ENCODE measurements around the gene NECAB2.

The NECAB2 gene

DNA sequence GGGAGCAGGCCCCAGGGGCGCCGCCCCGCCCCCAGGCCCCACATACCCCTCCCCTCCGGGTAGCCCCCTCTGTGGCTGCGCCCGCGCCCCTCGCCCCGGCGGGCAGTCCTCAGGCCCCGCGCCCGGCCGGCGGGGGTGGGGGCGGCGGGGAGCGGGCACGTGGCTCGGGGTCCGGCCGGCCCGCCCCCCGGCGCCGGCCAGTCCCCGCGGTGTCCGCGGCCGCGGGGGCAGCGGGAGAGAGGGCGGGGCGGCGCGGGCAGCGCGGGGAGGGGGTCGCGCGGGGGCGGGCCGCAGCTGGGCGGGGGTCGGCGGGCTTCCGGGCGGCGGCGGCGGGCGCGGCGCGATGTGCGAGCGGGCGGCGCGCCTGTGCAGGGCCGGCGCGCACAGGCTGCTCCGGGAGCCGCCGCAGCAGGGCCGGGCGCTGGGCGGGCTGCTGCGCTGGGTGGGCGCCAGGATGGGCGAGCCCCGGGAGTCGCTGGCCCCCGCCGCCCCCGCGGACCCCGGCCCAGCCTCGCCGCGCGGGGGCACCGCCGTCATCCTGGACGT, 335 bp downstream of the NECAB2 start:
- no peak for DNase-seq

DNA sequence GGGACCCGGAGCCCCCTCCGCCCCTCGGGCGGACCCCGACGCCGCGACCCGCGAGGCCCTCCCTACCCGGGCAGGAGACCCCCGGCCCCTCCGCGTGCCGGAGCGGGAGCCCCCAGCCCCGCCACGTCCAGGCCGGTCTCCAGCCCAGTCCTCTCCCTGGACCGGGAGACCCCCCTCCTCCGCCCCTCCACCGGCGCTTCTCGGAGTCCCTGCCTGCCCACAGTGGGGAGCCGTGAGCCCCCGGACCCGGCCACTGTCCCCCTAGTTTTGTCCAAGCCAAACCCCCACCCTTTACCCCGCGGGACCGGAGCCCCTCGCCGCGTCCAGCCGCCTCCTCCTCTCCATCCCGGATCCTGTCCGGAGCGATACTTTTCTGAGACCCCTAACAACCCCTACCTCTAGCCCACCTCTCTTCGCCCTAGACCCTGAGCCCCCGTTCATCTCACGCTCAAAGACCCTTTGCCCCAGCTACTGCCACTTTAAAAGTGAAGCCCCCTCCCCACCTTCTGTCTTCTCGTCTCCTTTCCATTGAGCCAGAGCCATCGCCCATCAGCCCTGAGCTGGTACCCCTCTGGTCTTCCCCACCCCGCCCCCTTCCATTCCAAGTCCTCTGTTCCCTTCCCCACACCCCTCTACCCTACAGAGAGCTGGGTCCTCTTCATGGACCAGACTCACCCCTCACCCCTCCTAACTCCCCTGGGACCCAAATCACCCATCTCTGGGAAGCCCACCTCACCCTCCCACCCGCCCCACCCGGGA, 1.0 kb downstream of the NECAB2 start:
- no peak for DNase-seq

DNA sequence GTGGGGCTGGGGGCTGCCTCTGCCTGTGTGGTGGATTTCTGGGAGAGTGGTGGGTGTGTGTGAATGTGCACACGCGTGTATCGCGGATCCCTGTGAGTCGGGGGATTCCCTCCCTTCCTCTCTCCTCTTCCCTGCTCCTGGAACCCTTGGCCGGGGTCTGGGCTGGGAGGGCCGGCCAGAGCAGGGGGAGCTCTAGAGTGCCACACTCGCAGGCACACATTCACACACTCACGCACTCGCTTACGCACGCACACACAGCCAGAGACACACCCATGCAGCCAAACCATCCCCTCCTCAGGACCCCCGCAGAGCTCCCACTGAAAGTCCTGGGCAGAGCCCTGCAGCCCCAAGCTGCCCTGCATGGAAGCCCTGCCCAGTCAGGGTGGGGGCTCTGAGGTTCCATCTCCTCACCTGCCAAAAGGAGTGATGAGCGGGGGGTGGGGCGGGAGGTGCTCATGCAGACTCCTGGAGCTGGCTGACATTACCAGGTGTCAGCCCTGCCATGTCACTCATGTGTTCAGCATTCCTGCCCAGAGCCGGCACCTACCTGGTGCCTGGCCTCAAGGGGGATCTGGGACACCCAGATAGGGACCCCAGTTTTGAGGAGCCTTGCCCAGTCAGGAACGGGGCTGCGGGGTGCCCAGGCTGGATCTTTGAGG, 1.9 kb downstream of the NECAB2 start:
- no peak for DNase-seq

DNA sequence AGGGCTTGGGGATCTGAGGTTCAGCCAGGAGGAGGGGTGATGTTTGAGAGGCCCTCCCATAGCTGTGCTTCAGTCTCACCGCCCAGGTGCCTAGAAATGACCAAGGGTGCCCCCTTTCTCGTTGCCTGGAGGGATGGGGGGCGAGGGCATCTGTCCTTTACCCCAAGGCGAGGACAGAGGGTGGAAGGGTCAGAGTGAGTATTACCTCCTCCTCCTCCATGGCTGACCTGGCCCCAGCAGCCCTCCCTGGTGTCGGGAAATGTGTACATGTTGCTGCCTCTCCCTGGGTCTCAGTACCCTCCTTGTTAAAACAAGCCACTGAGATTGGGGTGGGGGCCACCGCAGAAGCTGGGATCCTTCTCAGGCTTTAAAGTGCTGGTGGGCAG, 2.4 kb downstream of the NECAB2 start:
- no peak for DNase-seq

DNA sequence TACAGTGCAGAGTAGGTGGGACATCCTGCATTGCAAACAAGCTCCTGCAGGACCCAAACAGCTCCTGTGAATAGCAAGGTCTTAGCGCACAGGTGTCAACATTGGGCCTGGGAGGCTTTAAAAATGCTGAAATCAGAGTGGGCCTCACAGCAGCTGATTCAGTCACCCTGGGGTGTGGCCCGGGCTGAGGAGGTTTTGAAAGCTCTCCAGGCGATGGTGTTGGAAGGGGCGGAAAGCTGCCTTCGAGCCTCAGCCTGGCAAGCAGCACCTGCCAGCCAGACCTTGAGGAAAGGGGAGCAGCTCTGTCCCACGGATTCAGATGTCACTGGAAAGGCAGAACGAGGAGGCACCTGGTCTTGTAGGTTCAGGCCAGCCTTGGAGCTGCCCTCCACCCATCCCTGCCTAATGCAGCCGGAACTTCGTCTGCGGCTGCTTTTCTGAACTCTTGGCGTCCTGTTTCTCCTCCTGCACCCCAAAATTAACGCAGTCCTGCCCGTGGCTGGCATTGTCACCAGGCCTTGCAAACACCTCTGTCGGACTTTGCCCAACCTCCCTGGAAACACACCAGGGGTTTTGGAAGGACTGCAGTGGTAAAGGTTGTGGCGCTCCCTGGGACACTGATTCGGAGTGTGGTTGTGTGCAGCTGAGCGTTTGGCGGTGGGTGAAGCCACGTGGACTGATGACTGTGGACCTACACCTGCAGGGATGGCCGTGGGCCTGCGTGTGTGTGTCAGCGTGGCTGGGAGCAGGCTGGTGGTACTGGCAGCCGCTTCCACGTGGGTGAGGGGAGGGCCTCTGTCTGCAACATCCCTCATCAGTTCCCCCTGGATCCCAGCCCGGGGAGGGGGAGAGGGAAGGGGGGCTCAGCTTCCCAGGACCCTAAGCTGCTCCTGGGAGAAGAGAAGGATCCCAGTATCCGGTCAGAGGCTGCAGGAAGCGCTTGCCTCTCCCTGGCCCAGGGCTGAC, 3.4 kb downstream of the NECAB2 start:
- no peak for DNase-seq

DNA sequence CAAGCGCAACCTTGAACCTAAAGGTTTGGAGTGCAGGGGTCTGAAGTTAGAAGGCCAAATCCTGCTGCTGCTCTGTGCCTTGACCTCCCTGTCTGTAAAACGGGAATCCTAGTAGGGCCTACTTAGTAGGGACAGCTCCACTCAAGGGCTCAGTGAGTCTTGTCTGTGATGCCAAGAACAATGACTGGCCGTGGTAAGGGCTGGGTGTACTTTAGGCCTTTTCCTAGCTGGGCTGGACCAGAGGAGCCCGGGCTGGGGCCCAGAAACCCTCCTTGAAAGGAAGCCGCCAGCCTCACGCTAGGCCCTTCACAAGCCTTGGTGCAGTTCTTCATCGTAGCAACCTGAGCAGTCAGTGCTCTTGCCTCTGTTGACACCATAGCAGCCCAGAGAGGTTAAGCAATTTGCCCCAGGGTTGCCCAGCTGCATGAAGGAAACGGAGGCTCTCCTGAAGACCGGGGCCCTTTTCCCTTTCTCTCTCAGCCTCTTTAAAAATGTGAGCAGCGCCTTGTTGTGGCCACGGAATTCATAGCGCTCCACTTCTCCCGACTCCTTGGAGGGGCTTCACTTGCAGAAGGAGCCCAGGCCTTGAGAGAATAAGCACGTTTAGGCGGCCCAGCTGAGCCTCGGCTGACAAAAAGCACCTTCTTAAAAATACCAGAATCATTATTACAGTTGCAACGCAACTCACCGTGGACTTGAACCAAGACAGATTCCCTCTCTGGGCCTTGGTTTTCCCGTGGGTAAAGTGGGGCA, 4.4 kb downstream of the NECAB2 start:
- no peak for DNase-seq

DNA sequence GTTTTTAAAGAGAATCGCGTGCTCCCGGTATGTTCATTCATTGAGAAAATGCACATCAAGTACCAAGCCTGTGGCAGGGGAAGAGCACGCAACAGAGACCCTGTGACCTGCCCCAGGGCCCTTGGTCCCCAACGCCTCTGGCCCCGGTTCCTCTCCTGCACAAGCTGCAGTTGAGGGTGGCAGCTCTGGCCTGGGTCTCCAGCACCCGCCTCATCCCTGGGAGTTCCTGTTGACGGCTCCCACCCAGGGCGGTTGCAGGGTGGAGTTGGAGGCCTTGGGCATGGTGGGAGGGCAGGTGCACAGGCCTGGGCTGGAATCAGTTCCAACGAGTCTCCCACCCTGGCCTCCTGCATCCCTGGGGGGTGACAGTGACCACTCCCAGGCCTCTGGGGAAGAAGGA, 5.0 kb downstream of the NECAB2 start:
- no peak for DNase-seq

DNA sequence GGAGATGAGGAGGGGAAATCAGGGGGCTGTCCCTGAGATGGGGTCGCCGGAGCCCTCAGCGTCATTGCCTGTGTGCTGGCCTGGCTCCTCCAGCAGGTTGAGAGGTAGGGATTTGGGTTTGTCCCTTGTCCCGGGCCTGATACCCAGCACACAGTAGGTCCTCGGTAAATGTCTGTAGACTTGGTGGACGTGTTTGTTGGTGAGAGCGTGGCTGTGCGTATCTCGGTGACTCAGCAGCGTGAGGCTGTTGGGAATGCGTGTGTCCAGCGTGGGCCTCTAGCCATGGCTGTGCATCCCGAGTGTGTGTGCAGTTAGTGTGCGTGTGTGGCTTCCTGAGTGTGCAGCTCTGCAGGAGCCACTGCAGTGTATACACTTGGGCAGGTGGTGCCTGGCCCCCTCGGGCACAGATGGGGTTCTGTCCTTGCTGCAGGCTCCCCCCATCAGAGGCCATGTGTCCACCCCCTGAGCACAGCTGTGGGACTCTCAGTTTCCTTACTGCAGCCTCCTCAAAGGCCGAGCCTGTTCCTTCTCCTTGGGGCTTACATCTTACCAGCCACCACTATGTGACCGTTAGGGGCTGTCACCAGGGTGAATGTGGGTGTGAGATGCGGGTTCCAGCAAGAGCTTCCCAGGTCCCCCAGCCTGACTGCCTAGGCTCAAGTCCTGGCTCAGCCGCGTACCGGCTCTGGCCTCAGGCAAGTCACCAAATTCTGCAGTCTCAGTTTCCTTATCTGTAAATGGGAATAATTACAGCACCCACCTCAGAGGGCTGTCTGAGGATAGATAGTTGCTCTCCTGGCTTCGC, 5.7 kb downstream of the NECAB2 start:
- DNase-seq, result no peak

DNA sequence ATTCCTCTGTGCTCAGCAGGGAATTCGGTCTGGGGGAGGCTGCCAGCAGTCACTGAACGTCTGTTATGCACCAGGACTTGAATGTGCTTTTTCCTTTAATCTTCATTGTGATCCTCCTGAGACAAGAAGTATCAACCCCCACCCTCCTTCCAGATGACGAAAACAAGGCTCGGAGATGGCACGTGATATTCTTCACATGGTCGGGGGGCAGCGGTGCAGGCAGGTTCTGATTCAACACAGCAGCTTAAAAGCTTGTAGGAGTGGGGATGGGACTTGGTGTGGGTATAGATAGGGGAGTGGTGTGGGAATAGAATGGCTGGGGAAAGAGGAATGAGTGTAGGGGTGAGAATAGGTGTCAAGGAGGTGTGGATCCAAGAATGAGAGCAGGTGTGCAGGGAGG, 6.4 kb downstream of the NECAB2 start:
- no peak for DNase-seq

DNA sequence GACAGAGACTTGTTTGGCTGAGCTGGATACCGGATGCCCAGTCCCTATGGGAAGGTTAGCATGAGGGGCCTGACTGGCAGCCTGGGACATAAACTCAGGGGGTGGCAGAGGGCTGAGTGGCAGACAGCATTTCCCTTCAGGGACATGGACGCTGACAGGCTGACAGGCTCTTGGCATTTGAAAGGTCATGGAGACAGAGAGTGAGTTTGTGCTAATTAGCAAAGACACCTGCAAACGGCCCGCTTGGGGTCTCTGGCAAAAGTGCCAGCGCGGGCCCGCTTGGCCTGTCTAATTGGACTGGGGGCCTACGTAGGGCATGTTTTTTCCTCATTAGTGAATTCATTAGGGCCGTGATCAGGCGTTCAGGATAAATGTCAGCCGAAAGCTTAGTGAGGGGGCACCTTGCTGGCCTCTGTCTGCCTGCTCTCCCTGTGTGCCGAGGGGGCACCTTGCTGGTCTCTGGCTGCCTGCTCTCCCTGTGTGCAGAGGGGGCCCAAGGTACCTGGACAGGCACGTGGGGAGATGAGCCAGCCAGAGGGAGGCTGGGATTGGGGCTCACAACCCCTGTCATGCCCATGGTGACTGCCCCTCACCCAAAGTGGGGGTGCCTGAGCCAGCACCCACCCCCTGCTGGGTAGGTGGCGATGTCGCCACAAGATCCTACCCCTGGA, 7.7 kb downstream of the NECAB2 start:
- no peak for DNase-seq

DNA sequence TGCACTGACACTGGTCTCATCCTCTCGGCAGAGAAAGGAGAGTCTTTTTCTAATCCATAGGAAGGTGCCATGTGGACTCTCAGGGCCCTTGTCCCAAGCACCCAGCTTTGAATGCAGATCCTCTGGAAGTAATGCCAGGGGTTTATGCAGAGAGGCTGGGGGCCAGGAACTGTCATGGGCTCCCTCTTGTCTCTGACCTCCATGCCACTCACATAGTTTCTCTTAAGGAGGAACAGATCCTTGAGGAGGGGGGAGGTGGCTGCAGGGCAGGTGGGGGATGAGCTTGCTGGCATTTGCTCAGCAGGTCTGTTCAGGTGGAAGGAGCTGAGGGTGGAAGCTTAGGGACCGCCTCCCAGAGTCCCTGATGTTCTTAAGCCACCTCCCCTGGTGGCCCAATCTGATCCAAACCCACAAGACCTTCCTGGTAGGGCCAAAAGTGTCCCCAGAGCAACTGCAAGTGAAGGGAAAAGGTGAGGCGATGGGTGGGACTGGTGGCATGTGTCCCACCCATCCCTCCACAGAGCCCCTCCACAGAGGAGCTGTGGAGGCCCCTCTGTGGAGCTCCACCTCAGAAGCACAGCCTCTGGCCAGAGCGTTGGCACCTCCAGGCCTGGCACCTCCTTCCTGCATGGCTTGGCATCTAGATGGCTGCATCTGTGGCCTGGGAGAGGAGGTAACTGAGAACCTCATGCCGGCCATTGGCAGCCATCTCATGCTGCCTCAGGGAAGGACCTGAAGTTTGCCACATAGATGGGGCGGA, 9.2 kb downstream of the NECAB2 start:
- no peak for DNase-seq

DNA sequence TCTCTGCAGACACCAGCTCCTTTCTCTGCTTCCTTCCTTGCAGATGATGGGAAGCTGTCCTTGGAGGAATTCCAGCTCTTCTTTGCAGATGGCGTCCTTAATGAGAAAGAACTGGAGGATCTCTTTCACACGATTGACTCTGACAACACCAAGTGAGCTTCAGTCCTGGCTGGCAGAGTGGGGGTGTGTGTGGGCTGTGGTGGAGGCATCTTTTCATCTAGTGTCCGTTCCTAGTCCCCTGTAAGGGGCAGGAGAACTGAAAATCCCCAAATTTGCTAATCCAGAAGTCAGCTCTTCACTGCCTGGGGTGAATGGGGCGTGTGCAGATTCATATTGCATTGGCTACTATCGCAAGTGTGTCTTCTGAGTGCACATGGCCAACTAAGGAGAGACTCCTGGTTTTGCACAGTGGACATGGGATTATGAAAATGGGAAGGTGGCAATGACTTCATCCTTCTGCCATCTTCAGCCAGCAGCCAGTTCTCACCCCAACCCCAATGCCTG, 10.4 kb downstream of the NECAB2 start:
- no peak for DNase-seq

DNA sequence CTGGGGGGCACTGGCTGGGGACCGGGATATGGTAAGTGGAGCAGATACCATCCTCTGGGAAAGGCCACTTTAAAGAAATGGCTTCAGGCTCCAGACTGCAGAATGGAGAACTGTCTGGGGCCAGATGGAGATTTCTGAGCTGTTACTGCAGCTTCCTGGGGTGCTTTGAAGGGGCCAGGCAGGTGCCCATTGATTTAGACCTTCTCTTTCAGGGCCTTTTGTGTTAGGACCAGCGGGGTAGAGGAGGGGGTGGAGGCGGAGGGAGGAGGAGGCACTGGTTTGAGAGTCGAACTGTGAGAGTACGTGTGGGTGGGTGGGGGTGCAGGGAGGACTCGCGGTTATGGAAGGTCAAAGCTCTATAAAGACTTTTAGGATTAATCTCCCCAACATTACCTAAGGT, 11.4 kb downstream of the NECAB2 start:
- DNase-seq, result no peak

DNA sequence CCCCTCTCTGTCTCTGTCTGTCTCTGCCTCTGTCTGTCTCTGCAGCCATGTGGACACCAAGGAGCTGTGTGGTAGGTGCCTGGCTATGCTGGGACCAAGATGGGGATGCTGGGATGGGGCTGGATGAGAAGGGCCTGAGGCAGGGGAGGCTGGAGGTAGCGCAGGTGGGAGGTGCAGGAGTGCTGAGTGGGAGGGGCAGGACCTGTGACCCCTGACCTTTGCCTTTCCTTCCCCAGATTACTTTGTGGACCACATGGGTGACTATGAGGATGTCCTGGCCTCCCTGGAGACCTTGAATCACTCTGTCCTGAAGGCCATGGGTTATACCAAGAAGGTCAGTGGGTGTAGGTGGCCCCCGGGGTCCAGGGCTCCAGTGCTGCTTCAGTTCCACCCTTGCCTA, 12.8 kb downstream of the NECAB2 start:
- no peak for DNase-seq

DNA sequence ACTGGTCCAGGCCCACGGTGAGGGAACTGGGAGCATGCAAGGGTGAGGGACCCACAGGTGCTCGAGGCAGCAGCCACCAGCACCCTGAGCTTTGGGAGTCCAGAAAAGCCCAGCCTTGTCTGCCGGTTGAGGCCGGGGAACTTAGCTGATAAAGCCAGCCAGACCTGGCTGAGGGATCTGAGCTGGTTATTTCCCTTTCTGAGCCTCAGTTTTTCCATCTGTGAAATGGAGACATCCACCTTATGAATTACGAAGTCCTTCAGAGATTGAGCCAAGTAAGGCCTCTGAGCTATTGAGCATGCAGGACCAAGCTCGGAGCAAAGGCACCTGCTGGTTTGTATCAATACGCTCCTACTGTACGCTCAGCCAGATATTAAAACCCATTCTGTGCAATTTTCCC, 13.8 kb downstream of the NECAB2 start:
- no peak for DNase-seq

DNA sequence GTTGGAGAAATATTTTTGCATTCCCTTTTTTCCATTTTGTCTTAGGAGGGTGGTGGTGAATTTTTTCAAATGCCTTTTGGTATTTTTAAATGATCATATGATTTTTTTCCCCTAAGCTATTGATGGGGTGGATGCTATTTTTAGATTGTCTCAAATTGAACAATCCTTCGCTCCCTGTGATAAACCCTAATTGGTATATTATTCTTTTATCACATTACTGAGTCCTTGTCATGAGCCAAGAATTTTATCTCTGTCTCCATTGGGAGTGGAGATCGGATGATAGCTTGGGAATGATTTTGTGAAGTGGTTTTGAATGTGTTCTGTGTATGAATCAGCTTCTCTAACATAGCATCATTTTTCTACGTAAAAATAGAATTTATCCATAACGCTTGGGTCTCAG, 15.4 kb downstream of the NECAB2 start:
- DNase-seq, result no peak

DNA sequence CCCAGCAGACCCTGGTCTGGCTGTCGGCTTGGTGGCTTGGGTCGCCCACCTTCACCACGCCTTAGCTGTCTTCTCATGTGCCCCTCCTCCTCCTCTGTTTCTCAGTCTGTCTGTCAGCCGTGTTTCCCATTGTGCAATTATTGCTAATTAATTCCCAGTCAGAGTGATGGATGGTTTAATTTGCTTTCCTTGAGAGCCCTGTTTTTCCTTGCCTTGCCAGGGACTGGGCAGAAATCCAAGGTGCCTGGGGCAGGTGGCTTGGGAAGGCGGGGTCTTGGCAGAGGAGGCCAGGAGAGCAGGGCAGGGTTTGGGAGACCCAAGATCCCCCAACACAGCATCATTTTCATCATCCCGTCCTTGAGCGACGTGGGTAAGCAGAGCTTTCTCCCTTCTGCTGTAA, 21.3 kb downstream of the NECAB2 start:
- DNase-seq, result no peak

DNA sequence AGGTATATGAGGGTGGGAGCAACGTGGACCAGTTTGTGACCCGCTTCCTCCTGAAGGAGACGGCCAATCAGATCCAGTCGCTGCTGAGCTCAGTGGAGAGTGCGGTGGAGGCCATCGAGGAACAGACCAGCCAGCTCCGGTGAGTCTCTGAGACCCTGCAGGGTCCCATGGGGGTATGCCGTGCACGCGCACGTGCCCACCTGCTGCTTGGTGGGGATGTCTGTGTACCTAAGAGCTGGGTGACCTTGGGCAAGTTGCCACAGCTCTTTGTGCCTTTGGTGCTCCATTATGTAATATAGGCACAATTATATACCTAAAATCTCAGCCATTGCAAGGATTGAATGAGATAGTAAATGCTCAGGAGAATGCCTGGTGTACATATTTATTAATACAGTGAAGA, 22.4 kb downstream of the NECAB2 start:
- DNase-seq, result no peak

DNA sequence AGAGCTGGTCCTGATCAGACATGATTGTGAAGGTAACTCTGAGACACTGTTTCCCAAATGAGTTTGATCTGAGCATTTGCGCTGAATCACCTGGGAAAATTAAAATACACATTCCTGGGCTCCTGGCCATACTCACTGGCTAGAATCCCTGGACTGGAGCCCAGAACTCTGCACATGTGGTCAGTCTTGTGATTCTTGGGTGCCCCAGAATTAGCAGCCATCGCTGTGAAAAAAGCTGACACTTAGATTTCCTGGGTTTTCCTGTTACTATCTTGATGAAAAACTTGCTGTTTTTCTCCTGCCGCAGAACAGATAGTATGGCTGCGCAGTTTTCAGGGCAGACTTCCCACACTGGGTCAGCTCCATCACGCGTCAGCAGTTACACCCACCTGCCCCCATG, 24.6 kb downstream of the NECAB2 start:
- no peak for DNase-seq

DNA sequence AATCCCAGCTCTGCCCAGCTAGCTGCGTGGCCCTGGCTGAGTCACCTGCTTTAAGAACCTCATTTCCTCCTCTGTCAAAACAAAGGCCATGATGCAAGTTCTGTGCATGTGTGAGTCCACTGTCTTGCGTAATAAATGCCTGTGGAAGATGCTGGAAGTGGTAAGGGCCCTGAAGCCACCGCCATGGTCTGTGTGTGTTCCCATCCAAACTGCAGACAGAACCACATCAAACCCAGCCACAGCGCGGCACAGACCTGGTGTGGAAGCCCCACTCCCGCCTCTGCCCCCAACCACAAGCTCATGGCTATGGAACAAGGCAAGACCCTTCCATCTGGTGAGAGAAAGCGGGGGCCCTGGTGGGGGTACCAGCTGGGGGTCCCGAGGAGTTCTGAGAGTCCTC, 26.0 kb downstream of the NECAB2 start:
- no peak for DNase-seq

Data from SHP77 (cell line).